HG03521 (cell line): Measurements from ENCODE around the gene ARHGEF26.

Experiments used
- ATAC-seq: cut with Tn5 transposase; IDR thresholded peaks from one replicate; pipeline ENCODE4 v1.9.1; 2021; ENCODE audit warnings: mild to moderate bottlenecking, moderate library complexity; ENCODE audit not compliant: unreplicated experiment

The ARHGEF26 gene

DNA sequence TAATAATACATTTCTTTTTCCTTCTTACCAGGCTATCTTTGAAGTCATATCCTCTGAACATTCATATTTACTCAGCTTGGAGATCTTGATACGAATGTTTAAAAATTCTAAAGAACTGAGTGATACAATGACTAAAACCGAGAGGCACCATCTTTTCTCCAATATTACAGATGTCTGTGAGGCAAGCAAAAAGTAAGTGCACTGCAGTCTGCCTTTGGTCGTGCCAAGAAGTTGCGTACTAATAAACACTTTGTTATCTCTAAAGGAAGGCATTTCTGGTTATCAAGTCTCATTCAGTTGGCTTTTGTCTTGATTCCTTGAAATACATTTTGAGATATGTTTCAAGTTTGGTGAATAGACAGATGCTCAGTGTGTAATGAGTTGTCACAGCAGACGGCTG, 31.6 kb downstream of the ARHGEF26 start:
- no peak for ATAC-seq

DNA sequence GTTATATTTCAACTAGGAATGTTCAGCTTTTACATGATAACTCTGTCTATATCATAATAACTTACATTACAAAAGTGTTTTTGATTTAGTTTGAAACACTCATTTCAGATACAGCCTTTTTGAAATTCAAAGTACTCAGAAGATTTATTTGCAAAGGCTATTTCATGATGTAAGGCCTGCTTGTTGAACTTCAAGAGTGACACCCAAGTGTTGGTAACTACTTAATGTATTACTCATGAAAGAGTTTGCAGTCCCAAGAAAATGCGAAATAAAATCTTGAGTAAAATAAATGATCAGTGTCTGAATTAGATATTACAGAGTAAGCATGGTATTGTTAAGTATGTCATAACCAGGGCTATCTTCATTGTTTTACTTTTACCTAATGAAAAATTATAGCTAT, 35.3 kb downstream of the ARHGEF26 start:
- ATAC-seq = no peak

- ATAC-seq = no peak
These were observed 40.6 kb downstream of the ARHGEF26 start for GRCh38 chr3:154161806-154162205.

- no peak for ATAC-seq
These were observed 43.2 kb downstream of the ARHGEF26 start for GRCh38 chr3:154164387-154164786.

- no peak for ATAC-seq
These were observed 48.0 kb downstream of the ARHGEF26 start for GRCh38 chr3:154168998-154169795.

DNA sequence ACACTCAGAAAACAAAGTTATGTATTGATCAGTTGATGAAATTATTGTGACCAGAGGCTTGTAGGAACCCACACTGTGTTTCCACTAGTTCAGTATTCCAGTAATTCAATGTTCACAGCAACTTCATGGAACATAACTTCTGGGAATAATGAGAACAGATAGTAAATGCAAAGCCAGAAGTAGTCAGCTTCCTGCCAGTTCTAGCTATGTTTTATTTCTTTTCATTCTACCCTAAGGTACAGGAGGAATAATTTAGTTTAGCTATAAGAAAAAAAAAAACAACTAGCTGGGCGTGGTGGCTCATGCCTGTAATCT, 48.6 kb downstream of the ARHGEF26 start:
- no peak for ATAC-seq

GRCh38 chr3:154170300-154170699, 49.1 kb downstream of the ARHGEF26 start:
- no peak for ATAC-seq

- no peak for ATAC-seq
These were observed 53.9 kb downstream of the ARHGEF26 start for GRCh38 chr3:154175041-154175440.

DNA sequence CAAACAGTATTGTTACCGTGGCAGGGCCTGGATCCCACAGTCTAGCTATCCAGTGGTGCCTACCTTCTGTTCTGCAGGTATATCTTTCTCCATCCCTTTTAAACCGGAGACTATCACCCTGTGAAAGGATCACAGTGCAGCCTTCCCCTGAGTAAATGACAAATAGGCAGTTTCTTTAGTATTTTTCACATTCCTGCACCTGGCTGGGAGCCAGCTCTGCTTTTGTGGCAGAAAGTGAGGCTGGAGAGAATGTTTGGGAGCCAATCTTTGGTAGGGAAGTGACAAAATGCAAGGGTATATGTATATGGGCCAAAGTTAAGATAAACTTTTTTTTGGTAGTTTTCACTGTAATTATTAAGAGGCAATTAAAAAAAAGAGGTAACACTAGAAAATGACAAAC, 54.8 kb downstream of the ARHGEF26 start:
- ATAC-seq = no peak

- ATAC-seq = no peak
These were observed 56.2 kb downstream of the ARHGEF26 start for GRCh38 chr3:154177406-154177805.

GRCh38 chr3:154178172-154178571, 57.0 kb downstream of the ARHGEF26 start:
- ATAC-seq = no peak

- no peak for ATAC-seq
These were observed 59.9 kb downstream of the ARHGEF26 start for GRCh38 chr3:154180836-154181691.

GRCh38 chr3:154182322-154182922, 61.2 kb downstream of the ARHGEF26 start:
- no peak for ATAC-seq

- no peak for ATAC-seq
These were observed 61.8 kb downstream of the ARHGEF26 start for GRCh38 chr3:154182975-154183374.

DNA sequence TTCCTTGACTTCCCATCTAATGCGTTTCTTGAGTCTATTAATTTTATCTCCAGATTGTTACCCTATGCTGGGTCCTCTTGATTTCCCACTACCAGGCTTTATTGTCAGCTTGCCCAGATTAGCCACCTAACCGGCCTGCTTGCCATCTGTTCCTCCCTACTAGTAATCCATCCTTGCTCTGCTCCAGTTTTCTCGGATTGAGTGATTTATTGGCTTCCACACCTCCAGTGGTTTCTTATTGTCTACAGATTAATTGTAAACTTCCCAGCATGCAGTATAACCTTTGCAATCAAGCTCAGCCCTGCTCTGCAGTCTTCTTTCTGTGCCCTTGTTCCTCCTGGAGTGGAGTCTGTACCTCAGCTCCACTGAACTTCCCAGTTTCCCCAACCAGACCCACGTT, 63.4 kb downstream of the ARHGEF26 start:
- no peak for ATAC-seq

GRCh38 chr3:154188437-154188836, 67.2 kb downstream of the ARHGEF26 start:
- ATAC-seq = no peak

- ATAC-seq = no peak
These were observed 67.7 kb downstream of the ARHGEF26 start for GRCh38 chr3:154188846-154189245.

DNA sequence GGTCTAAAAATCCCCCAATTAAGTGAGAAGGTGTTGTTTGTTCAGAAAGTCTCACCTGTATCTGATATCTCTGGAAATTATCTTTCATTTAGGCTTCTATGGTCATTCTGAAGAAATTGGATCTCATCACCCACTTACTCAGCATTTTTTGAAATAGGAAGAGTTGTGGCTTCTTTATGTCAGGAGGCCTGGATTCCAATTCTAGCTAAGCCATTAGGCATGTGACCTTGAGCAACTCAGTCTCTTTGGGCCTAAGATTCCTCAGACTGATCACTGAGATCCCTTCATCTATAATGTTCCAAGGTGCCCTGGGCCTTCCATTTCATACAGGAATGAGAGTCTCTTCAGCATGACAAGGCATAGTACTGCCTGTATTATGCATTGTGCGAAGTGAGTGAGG, 70.3 kb downstream of the ARHGEF26 start:
- ATAC-seq = no peak

- no peak for ATAC-seq
These were observed 71.0 kb downstream of the ARHGEF26 start for GRCh38 chr3:154192225-154192624.

DNA sequence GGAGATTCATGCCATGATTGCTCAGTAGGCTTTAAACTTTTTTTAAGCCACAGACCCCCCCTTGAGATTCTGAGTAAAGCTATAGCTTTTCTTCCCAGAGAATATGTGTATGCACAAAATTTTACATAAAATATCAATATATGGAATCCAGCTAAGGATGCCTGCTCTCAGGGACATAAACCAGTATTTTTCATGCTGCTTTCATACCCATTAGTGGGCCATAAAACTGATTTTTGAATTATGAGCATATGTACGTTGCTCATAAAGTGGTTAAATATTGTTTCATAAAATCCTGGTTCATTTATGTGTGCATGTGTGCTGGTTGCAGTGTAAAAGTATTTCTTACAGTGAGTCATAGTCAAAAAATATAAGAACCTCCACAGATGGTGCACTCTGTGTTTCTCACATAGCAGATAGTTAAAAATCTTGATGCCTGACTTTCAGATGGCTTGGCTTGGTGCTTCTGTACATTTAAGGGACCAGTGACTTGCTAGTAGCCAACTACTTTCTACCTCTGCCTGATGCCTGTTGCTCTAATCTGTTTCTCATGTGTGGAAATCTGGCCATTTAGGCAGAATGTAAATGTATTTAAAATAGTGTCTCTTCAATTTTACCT, 71.9 kb downstream of the ARHGEF26 start:
- ATAC-seq = no peak

GRCh38 chr3:154194877-154195276, 73.7 kb downstream of the ARHGEF26 start:
- no peak for ATAC-seq
